GM19240 (cell line): ENCODE results near the gene TNNT3.
"Not testable (repeated sequence)": the region's sequence is repeated elsewhere in the genome, so short reads cannot be mapped to it uniquely, and the experiment has no call there.

ENCODE experiments used
- DNase-seq: peaks from one replicate; pipeline ENCODE4 v3.0.0; 2011; ENCODE audit warnings: low spot score; ENCODE audit not compliant: insufficient read length

TNNT3 gene

DNA sequence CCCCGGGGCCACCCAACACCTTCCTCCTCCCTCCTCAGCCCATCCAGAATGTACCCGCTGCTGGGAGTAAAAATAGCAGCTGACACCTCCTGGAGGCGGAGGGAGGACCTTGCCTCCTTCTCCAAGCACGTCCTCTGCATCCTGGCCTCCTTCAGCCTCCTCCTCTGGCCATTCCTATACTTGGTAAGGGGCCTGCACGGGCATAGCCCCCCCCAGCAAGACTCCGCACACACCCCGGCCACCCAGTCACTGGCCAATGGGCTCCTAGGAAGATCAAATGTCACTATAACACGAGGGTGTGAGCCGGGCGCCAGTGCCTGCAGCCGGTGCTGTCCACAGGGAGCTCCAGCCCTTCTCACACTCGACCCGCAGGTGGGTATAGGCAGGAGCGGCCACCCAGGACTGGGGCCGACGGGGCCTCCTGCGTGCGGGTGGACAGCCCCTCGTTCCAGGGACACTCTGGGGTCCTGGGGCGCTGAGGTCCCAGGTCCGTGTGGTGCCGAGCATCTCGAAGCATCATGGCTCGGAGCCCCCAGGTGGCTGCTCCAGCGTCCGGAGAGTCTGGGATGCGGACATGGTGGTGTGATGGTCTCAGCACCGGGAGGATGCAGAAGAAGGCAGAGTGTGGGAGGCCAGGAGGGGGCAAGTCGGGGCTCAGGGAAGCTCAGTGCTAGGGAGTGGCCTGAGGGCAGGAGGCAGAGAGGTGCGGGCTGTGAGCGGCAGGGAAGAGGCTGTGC lies at the start of gene TNNT3:
TSS of gene TNNT3 (plus strand) at position 313 of the 737 bp plus-strand sequence. CDS start 3,172 bp downstream, outside the sequence.
- DNase-seq: no peak

DNA sequence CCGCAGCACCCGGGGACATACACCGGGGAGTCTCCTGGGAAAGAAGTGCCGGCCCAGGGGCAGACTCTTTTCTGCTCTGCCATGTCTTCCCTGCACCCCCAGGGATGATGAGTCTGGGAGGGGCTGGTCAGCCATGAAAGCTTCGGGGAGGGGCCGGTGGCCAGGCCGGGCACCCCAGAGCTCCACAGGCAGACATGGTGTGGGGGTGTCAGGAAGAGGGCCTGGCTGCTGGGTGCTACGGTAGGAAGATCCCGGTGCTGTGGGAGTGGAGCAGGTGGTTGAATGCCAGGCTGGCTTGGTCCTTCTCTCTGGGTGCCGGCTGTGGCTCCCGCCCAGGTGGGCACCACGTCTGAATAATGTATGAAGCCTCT lies 49.2 kb upstream of the TNNT3 start:
- DNase-seq: no peak

DNA sequence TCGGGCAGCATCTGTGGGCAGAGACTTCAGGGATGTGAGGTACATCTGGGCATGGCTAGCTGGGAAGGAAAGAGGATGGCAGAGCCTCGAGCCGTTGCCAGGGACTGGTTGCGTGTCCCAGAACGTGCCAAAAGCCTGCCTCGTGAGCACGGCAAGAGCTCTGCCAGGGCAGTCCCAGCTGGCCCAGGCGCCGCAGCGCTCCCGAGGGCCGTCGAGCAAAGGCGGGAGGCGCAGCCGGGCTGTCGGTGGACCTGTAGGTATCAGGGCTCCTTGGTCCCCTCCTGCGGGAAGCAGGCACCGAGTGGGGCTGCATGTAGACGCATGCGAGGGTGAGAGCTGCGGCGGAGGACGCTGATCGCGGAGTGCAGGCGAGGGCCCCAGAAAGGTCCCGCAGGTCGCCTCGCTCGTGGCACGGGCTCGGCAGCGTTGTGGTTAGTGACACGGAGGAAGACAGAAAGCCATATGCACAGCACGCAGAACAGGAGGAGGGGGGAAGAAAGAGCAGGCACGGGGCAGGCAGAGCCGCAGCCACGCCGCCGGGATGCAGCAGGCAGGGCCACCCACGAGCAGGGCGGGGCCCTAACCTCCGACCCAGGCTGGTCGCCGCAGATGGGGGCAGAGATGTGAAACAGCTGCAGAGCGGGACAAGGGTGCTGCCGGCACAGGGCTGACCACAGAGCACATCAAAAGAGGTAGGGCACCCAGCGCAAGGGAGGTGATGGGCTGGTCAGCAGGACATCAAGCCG lies 48.6 kb upstream of the TNNT3 start:
- DNase-seq: no peak

DNA sequence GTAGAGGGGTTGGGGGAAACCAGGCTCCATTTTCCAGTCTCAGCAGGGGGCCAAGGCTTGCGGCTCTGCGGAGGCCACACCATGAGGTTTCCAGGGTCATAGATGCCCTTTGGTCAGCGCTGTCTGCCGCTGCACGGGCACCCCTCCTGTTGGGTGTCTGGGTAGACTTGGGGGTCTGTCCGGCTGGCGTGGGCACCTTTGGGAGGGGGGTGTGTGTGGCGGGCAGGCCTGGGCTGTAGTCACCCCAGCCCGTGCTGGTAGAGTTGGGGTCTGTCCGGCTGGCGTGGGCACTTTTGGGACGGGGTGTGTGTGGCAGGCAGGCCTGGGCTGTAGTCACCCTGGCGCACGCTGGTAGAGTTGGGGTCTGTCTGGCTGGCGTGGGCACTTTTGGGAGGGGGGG lies 48.0 kb upstream of the TNNT3 start:
- DNase-seq: no peak

GRCh38 chr11:1872267-1872985 lies 47.1 kb upstream of the TNNT3 start:
- DNase-seq: no peak

DNA sequence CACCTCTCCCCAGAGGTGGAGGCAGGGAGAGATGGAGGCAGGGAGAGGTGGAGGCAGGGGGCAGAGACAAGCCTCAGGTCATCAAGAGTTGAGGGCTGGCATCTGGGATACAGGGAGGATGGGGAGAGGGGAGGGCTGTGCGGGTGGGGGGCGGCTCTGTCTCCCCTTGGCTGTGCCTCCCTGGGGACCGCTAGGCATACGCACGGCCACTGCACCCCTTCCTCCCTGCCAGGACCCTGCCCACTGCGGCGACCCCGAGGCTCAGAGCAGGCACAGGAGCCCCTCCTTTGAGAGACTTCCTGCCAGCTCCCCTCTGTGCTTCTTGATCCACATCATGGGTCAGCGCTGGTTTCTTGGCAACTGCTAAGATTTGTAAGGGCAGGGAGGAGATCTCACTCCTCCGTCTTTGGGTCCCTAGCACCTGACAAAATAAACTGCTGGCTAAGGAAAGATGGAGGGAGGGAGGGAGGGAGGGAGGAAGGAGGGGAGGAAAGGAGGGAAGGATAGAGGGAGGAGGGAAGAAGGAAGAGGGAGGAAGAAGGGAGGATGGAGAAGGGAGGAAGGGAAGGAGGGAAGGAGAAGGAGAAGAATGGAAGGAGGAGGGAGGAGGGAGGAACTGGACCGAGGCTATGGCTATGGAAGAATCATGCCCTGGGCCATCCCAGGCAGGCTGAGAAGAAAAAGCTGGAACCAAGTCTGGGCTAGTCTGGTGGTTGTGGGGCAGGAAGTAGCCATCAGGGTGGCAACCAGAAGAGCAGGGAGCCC lies 46.3 kb upstream of the TNNT3 start:
- DNase-seq: no peak

- DNase-seq: not testable (repeated sequence)
These were observed 45.7 kb upstream of the TNNT3 start for GRCh38 chr11:1873813-1874150.

DNA sequence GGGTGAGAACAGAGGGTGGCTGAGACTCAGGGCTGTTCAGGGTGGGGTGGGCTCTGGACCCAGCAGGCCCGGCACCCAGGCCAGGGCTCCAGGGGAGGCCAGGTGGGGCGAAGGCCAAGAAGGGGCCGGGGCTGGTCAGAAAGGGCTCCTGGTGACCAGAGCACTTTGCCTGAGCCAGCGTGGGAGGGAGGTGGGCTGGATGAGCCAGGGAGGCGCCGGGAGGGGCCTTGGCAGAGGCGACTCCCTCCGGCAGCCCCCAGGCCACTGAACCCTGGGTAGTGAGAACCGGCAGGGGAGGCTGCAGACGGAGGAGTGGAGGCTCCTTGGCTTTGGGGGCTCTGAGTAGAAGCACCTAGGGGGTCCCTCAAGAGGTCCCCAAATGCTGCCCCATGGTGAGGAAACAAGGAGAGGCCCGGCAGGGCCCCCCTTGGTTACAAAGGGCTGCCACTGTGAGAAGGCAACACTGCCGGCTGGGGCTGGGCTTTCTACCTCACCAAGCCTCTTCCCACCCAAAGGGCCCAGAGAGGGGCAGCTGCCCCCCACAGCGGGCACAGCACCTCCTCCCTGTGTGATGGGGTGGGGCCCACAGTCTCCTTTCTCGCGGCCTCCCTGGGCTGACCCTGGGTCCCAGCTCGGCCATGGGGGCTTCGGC lies 44.9 kb upstream of the TNNT3 start:
- DNase-seq: not testable (repeated sequence)

- no peak for DNase-seq
These were observed 44.2 kb upstream of the TNNT3 start for GRCh38 chr11:1875093-1875850.

DNA sequence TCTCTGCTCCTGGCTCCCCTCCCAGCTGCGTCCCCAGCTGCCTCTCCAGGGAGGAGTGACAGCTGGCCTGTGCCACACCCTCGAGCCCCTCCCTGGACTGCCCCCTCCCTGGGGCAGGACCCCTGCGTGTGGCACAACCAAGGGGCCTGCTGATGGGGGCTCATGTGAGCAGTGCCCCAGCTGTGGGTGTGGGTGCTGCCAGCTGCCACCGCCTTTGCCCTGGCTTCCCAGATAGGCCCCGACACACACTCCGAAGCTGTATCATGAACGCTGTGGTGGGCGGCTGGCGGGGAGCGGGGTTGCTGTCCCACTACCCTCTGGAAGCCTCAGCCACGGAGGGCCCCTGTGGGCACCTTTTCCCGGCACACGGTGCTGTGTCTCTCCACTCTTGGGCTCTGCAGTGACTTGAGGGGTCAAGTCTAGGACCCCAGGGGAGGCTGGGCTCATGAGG lies 43.6 kb upstream of the TNNT3 start:
- not testable (repeated sequence) for DNase-seq

GRCh38 chr11:1876361-1877063 lies 43.0 kb upstream of the TNNT3 start:
- no peak for DNase-seq

- no peak for DNase-seq
These were observed 42.0 kb upstream of the TNNT3 start for GRCh38 chr11:1877211-1878136.

DNA sequence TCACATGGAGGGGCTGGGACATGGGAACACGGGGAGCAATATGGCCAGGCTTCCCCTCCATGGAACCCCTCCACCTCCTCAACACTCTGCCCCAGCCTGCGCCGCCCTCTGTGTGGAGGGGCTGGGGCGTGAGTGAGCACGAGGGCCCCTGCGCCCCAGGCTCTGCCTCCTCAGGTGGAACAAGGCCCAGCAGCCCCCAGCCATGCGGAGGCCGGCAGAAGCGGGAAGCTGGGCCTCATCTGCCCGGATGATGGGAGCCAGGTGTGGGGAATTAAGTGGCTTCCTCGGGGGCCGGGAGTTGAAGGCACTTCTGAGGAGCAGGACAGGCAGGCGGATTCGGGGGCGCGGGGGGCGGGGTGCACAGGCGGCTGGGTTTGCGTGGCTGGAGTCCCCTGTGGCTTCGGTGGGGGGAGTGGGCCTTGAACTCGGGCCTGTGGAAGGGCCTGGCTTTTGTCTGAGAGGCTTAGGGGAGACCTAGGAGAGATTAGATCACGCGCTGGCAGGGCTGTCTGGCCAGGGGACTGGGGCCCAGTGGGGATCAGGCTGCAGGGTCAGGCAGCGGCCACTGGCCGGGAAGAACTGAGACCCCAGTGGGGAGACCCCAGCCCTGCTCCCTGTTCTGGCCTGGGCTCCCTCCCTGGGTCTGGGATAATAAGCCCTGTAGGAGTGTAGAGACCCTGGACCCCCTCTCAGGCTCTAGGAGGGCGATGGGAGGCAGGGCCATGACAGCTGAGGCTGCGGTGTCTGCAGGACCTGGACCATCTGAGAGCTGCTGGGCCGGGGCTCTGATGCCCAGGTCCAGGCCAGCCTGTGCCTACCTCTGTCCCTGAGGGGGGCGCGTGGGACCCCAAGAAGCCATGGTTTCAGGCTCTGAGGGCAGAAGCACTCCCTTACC lies 41.1 kb upstream of the TNNT3 start:
- DNase-seq: no peak

- no peak for DNase-seq
These were observed 40.1 kb upstream of the TNNT3 start for GRCh38 chr11:1879342-1879940.

DNA sequence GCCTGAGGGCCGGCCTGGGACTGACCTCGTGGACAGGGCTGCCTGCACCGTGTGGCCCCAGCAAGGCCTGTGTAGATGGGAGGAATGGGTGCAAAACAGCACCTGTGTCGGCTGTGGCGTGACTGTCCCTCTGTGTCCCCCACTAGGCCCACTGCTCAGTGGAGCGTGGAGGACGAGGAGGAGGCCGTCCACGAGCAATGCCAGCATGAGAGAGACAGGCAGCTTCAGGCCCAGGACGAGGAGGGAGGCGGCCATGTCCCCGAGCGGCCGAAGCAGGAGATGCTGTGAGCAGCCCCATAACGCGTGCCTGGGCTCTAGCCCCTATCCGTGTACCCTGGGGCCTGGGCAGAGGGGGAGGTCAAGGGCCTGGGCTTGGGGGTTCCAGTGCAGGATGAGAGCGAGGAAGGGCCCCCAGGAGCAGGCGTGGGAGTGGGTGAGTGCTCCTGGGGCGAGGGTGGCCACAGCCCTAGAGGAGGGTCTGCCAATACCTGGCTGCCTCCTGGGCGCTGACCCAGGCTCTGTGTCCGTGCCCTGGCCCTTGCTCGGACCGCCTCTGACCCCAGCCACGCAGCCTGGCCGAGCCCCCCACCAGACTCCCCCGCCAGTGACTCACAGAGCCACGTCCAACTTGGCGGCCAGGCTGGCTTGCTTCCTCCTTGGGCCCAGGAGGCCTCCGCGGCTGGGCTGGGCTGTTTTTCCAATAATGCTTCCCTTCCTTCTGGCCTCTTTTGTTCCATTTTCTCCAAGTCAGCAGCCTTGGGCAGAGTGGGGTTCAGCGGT lies 39.4 kb upstream of the TNNT3 start:
- DNase-seq: no peak

DNA sequence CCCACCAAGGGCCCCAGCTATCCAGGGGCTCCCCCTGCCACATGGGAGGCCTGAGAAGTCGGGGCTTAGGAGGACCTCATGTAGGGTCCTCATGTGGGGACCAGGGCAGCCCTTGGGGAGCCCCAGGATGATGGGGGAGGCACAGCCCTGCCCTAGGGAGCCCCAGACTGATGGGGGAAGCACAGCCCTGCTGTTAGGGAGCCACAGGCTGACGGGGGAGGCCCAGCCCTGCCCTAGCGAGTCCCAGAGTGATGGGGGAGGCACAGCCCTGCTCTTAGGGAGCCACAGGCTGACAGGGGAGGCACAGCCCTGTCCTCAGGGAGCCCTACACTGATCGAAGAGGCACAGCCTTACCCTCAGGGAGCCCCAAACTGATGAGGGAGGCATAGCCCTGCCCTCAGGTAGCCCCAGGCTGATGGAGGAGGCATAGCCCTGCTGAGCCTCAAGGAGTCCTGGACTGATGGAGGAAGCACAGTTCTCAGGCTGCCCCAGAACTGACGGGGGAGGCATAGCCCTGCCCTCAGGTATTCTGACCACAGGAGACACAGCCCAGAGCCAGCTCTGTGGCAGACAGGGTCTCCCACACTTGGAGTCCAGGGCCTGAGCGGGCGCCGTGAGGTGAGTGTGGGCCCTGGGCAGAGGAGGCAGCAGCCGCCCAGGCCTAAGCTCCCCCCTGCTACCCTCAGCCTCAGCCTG lies 38.6 kb upstream of the TNNT3 start:
- DNase-seq: no peak
